COLO668 (cell line): ENCODE results near the gene ZBTB49.
"Not testable (repeated sequence)": the region's sequence is repeated elsewhere in the genome, so short reads cannot be mapped to it uniquely, and the experiment has no call there.

ENCODE experiments used
- DNase-seq: peaks from one replicate; lab custom pipeline; 2025; ENCODE audit not compliant: unreplicated experiment; lab: John Stamatoyannopoulos, UW

Gene ZBTB49

DNA sequence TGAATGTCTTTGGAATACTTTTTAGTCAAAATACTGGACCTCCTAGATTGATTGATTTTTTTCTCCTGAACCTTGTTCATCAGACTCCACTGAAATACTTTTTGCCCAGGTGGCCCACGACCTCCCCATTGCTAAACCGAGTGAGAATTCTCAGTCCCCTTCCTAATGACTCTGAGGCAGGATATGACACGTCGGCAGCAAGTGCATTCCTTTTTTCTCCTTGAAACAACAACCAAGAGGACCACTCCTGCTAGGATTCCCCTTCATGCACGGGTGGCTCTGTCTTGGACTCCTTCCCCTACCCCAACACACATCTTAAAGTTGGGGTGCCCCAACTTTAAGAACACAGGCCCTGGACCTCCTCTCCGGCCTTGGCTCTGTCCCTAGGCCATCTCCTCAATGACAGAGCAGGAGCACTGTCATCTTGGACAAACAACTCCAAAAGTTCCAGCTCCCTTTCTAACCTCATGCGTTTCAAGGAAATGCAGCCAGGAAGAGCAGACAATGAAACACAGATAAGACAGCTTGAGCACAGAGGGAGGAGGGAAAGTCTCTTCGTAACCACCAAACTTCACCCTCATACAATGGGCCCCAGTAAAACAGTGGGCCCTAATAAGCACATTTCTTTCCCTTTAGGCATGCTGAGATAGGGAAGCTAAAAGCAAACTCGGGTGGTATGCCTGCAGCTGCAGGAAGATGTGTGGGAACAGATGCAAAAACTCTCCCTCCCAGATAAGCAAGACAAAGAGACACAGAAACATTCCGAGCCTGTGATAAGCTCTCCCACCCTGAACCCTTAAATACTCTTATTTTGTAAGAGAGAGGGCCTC, 33.9 kb downstream of the ZBTB49 start:
- DNase-seq, result no peak

DNA sequence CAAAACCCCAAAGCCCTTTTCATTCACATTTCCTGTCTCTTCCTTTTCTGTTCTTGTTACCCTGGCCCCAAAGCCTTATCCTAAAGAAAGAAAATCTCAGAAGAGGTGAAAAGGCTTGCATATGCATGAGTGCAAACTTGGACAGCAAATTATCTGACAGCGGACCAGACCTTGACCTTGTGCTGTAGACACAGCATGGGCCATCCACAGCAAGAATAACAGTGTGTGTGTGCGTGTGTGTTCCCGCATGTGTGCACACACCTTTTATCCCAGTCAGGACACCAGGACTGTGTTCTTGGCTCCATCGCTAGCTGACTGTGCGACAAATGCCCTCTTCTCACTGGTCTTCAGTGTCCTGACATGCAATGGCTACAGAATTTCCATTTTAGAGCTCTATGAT, 35.3 kb downstream of the ZBTB49 start:
- DNase-seq, result no peak

DNA sequence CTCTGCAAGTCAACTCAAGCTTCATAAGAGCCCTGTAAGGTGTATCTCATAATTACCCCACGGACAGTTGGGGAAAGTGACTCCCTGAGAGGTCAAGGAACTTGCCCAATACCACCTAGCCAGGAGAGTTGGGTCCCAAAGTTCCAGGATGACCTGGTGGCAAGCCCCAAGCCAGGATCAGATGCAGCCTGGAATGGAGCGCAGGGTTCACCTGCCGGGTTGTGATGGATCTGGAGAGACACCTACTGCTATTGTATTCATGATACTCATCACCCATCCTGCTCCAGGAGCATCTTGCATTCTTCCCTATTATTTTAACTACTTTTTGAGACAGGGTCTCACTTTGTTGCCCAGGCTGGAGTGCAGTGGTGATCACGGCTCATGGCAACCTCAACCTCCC, 36.1 kb downstream of the ZBTB49 start:
- DNase-seq, result no peak

DNA sequence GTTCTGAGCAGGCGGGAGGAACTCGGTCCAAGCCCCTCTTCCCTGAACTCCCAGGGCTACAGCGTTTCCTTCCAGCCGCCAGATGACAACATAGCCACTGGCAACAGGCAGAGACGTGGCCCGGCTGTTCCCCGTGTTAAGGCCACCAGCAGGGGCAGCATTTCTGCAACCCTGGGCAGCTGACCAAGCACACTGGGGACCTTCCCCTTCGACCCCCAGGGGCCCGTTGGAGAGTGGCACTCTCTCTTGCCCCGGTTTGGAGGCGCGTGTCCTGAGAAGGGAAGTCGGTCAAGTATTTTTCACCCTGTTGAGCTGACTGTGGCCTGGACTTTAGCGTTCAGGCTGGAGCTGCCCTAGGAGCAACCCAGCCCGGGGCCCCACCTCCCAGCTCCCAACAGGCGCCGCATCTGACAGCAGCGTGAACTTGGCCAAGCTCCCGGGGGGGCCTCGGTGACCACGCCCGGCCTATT, 37.6 kb downstream of the ZBTB49 start:
- DNase-seq, result peak; percentile 15

DNA sequence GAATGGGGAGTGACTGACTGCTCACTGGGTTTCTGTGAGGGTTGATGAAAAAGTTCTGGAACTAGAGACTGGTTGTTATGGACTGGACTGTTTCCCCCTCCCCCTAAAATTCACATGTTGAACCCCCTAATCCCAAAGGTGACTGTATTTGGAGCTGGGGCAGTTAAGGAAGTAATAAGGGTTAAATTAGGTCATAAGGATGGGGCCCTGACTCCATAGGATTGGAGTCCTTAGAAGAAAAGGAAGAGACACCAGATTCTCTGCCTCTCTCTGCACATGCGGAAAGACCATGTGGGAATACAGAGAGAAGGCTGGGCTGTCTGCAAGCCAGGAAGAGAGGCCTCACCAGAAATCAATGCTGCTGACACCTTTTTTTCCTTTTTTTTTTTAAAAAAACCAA, 38.2 kb downstream of the ZBTB49 start:
- DNase-seq, result no peak

DNA sequence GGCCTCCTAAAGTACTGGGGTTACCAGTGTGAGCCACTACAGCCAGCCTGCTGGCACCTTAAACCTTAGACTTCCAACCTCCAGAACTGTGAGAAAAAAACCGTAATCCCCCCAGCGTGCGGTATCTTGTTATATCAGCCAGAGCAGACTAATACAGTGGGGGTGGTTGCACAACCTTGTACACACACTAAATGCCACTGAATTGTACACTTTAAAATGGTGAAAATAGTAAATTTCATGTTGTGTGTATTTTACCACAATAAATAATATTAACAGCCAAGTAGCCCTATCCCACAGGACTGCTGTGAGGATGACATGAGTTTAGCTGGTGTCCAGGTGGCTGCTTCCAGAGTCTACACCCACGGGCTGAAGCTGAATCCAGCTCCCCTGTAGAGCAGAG, 38.8 kb downstream of the ZBTB49 start:
- DNase-seq, result no peak

DNA sequence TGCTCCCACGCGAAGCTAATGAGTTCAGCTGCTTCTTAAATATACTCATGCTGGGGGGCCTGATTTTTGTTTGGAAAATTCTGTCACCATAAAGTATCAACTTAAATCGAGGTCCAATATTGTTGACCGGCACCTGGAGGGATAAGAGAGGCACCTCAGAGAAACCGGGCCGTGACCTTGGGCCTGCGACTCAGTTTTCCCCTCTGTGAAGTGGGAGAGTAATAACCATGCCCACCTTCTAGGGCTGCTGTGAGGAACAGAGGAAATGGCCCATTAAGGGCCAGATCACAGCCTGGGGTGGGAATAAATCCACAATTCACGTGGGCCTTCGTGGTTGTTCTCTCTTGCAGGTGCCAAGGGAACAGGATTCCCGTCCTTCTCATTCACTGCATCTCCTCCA, 39.4 kb downstream of the ZBTB49 start:
- no peak for DNase-seq

DNA sequence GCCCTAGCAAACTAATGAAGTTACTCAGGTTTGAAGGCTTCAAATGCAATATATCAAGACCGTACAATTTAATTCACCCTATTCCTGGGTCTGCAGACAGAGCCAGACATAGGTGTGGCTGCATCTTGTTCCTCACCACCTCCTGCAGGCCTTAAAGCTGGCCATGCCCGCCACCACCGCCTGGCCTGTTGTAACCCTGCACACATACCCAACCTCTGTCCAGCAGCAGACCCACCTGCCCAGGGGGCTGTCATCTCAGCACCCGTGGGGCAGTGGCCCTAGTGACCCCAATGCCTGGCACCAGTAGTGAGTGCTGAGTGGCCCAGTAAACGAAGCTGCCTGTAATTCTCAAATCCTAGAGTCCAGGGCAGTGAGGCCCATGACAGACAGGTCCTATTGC, 40.7 kb downstream of the ZBTB49 start:
- DNase-seq, result no peak

DNA sequence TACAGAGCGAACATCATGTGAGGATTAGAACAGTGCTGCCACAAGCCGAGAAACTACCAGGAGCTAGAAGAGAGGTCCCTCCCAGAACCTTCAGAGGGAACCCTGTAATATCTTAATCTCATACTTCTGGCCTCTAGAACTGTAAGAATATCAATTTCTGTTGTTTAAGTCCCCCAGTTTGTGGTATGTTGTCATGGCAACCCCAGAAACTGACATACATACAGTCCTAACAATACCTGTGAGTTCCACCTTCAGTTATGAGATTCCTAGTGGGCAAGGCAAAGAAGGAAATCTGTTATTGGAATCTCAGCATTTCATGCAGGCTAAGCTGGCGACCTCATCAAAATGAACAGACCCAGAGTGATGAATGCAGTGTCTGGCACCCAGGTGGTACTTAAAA, 42.5 kb downstream of the ZBTB49 start:
- no peak for DNase-seq

DNA sequence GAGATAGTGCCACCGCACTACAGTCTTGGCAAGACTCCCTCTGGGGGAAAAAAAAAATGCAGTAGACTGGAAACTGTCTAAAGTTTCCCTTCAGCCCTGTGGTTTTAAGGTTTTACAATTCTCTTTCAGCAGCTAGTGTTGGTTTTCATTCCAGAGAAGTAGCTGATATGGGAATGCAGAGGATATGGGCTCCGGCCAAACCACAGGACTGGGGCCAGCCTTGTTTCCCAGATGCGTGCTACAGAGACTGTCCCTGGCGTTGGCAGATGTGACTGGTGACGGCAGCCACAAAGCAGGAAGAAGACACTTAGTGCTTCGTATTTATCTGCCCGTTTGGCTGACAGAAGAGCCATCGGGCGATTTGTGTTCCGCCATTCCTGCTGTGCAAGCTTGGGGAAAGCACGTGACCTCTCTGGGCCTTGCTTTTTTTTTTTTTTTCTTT, 43.2 kb downstream of the ZBTB49 start:
- no peak for DNase-seq

DNA sequence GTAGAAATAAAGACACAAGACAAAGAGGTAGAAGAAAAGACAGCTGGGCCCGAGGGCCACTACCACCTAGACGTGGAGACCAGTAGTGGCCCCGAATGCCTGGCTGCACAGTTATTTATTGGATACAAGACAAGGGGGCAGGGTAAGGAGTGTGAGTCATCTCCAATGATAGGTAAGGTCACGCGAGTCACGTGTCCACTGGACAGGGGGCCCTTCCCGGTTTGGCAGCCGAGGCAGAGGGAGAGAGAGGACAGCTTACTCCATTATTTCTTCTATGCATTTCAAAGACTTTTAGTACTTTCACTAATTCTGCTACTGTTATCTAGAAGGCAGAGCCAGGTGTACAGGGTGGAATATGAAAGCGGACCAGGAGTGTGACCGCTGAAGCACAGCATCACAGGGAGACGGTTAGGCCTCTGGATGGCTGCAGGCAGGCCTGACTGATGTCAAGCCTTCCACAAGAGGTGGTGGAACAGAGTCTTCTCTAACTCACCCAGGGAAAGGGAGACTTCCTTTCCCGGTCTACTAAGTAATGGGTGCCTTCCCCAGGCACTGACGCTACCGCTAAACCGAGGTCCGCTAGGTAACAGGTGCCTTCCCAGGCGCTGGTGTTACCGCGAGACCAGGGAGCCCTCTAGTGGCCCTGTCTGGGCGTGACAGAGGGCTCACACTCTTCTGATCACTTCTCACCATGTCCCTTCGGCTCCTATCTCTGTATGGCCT, 44.9 kb downstream of the ZBTB49 start:
- peak; percentile 74 for DNase-seq

DNA sequence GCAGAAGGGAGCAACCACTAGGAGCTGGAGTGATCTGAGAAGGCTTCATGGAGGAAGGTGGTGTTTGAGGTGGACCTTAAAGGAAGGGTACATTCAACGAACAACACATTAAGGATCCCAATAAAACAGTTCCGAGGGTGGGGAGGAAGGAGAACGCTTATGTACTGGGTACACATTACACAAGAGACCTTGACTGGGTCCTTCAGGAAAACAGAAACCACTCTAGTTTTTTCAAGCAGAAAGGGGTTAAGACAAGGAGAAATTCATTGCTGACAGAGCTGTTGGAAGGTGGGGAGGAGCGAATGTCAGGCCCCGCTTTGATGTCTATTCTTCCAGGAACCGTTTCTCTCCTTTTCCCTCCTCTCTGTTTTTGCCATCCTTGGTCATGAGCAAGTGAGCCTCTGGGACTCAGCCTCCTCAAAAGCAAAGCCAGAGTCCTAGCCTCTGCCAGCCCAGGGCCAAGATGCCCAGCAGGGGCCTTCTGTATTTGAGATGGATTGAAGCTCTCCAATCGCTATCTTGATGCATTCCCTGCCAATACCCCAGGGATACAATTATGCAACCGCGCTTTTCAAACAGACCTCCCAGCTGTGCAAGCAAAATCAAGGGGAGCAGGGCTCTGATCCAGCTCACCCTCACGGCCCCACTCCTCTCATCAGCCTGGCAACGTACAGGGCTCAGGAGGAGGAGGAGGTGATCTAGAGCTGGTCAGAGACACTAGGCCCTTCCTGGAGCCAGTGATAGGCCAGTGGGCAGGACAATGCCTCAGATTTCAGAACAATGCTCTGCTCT, 48.4 kb downstream of the ZBTB49 start:
- no peak for DNase-seq

DNA sequence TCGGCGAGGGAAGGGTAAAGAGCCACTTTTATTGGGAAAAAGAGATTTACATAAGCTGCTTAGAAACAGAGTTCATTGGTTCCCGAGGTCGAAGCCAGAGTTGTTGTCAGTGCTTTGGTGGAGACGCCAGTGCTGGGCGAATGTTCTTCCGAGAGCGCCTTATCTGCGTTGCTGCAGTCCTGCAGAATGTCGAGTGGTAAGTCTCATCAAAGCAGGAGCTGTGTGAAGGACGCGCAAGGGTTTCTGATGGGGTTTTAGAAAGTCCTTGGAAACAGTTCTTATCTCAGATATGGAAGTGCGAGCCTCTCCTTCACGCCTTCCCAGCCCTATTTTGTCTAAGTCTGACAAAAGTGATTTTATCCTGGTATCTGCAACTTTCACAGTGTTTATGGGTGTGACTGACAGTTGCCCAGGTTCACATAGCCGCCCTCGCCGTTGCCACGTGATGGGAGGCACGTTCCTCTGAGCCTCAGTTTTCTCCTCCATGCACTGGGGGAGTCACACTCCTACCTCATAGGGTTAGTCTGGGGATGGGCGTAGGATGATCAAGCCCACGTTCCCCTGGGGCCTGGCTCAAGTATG, 49.5 kb downstream of the ZBTB49 start:
- no peak for DNase-seq

DNA sequence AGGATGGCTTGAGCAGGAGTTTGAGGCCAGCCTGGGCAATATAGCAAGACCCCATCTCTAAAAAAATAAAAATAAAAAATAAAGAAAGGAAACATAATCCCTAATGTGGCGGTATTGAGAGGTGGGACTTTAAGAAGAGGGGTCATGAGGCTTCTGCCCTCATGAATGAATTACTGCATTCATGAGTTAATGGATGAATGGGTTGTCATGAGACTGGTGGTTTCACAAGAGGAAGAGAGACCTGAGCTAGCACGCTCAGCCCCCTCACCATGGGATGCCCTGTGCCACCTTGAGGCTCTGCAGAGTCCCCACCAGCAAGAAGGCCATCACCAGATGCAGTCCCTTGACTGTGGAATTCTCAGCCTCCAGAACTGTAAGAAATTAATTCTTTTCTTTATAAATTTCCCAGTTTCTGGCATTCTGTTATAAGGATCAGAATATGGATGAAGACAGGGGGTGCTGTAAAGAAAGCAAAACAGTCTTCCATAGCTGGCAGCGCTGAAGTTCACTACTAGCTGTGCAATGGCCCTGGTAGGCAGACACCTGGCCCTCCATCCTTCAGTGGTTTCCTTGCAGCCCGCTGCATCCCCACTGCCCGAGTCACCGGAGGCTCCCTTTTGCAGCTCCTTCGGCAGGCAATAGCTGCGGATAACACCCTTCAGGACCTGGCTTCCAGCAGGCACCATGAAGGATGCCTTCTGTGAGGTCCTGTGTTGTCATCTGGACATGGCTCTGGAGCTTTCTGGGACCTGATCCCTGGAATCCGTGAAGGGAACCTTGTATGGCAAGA, 52.0 kb downstream of the ZBTB49 start:
- DNase-seq, result no peak

DNA sequence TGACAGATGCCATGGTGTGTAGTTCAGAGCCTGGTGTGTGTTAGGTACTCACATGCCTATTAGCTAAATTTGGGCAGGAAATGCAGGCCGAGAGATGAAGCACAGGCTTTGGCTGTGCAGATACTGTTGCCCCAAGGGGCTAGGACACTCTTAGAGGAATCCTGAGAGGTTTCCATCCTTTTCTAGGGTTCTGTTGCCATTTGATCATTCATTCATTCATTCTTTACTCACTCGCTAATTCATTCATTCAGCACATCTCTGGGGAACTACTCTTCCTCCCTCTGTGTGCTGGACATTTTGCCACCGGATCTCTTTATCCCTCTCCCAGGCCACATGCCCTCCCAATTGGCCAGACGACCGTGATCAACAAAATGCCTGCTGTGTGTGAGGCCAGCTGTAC, 53.0 kb downstream of the ZBTB49 start:
- no peak for DNase-seq

DNA sequence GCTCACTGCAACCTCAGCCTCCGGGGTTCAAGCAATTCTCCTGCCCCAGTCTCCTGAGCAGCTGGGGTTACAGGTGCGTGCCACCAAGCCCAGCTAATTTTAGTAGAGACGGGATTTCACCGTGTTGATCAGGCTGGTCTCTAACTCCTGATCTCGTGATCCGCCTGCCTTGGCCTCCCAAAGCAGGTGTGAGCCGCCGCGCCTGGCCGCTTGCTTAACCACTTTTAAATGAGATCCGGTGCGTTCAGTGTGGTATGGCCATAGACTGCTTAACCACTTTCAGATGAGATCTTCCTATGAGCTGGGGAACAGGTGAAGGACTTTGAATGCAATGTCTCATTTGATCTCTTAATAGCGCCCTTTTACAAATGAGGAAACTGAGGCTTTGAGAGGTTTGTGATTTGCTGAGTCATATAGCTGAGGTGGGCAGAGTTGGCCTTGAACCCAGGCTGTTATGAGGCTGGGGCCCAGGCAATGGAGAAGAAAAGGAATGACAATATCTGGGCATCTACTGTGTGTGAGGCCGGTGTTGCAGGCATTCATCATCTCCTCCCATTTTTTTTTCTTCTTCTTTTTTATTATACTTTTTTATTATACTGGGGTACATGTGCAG, 55.0 kb downstream of the ZBTB49 start:
- DNase-seq, result peak; percentile 17

DNA sequence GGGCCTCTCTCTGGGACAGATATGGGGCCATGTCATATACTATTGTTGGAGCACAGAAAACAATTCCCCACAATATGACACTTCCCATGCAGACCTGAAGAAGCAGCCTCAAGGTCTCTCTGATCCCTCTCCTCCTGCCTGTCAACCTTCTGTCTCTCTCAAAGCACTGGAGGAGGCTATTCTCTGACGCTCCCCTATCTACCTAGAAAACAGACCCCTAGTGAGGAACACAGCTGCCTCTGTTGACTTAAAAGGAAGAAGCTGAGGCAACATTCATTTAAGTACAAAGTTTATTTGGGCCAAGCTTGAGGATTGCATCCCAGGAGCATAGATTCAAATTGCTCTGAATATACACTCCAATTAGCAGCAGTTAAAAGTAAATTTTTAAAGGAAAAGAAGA, 57.5 kb downstream of the ZBTB49 start:
- no peak for DNase-seq

DNA sequence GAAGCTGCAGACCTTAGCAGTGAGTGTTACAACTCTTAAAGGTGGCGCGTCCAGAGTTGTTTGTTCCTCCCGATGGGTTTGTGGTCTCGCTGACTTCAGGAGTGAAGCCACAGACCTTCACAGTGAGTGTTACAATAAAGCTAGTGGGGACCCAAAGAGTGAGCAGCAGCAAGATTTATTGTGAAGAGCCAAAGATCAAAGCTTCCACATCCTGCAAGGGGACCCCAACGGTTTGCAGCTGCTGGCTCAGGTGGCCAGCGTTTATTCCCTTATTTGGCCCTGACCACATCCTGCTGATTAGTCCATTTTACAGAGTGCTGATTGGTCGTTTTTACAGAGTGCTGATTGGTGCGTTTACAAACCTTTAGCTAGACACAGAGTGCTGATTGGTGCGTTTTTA, 58.5 kb downstream of the ZBTB49 start:
- not testable (repeated sequence) for DNase-seq

DNA sequence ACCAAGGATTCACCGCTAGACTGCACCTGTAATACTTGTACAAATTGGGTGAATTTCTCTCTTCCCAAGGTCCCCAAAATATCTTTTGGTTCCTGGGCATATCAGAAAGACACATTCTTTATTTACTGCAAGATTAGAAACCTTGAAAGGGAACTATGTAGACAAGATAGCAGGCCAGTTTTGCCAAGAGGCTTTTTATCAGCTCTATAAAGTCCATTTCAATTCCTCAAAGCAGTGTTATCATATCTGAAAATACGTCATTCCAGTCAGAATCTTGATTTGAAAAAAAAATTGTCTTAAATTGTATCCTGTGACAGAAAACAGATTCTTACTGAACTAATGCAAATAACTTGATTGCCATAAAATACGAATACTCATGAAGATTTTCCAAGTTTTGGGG, 59.8 kb downstream of the ZBTB49 start:
- no peak for DNase-seq

DNA sequence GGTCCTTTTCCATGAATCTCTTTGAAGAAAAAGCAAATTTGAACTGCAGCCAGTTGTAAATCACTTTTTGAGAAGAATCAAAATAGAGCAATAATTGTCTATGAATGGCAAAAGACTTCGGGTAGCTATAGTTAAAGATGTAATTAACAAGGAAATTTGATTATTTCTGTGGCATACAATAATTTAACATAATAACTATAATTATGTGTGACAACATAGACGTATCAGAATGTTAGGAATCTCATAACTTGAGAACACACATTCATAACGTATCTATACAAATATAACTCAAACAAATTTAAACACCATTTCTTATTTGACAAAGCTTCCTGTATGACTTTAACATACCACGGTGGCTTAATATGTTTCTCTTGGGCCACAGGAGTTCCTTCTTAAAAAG, 60.9 kb downstream of the ZBTB49 start:
- DNase-seq, result no peak
